ENCODE measurements around the gene SLC6A19.

Gene SLC6A19

GRCh38 chr5:1199340-1199648 lies 2.1 kb upstream of the SLC6A19 start:
- ATAC-seq (ENCODE audit: low read depth) (no peak), DNase-seq (ENCODE audit: low spot score) (no peak)
- TF ChIP-seq CTCF (IDR thresholded peaks at IDR 0.05; ENCODE audit: poor library complexity, severe bottlenecking), result no peak
- no peaks in the 10 kb centered on the region for H3K9me3 ChIP-seq (ENCODE audit: severe bottlenecking)
- peaks cover 17% of the 10 kb centered on the region for H3K27me3 ChIP-seq (ENCODE audit: insufficient read depth, poor library complexity, severe bottlenecking)
- H3K27ac ChIP-seq (ENCODE audit: poor library complexity, severe bottlenecking), result no peak overlapping the region
- H3K4me1 ChIP-seq (ENCODE audit: insufficient read depth, poor library complexity, severe bottlenecking), result no peaks in the 10 kb centered on the region
- no peak overlapping the region for H3K4me3 ChIP-seq (ENCODE audit: severe bottlenecking)
- no peaks in the 10 kb centered on the region for H3K36me3 ChIP-seq (ENCODE audit: low read depth)

- ATAC-seq (ENCODE audit: low read depth) (no peak), DNase-seq (ENCODE audit: low spot score) (peak; percentile 54)
- no peaks in the 10 kb centered on the region for H3K36me3 ChIP-seq (ENCODE audit: low read depth)
- TF ChIP-seq CTCF (IDR thresholded peaks at IDR 0.05; ENCODE audit: poor library complexity, severe bottlenecking), result no peak
- peaks cover 19% of the 10 kb centered on the region for H3K27me3 ChIP-seq (ENCODE audit: insufficient read depth, poor library complexity, severe bottlenecking)
- H3K27ac ChIP-seq (ENCODE audit: poor library complexity, severe bottlenecking), result no peak overlapping the region
- H3K4me3 ChIP-seq (ENCODE audit: severe bottlenecking), result no peak overlapping the region
- H3K4me1 ChIP-seq (ENCODE audit: insufficient read depth, poor library complexity, severe bottlenecking), result no peaks in the 10 kb centered on the region
- no peaks in the 10 kb centered on the region for H3K9me3 ChIP-seq (ENCODE audit: severe bottlenecking)
Measured at GRCh38 chr5:1199649-1200494, 1.5 kb upstream of the SLC6A19 start.

GRCh38 chr5:1200495-1201326 lies 684 bp upstream of the SLC6A19 start:
- no peak overlapping the region for H3K27ac ChIP-seq (ENCODE audit: poor library complexity, severe bottlenecking)
- H3K36me3 ChIP-seq (ENCODE audit: low read depth), result no peaks in the 10 kb centered on the region
- no peaks in the 10 kb centered on the region for H3K4me1 ChIP-seq (ENCODE audit: insufficient read depth, poor library complexity, severe bottlenecking)
- ATAC-seq (ENCODE audit: low read depth), result no peak
- DNase-seq (ENCODE audit: low spot score), result peak; percentile 55
- H3K4me3 ChIP-seq (ENCODE audit: severe bottlenecking), result no peak overlapping the region
- peaks cover 26% of the 10 kb centered on the region for H3K27me3 ChIP-seq (ENCODE audit: insufficient read depth, poor library complexity, severe bottlenecking)
- H3K9me3 ChIP-seq (ENCODE audit: severe bottlenecking), result no peaks in the 10 kb centered on the region
- no peak for TF ChIP-seq CTCF (IDR thresholded peaks at IDR 0.05; ENCODE audit: poor library complexity, severe bottlenecking)

GRCh38 chr5:1202026-1202797 lies 817 bp downstream of the SLC6A19 start:
- TF ChIP-seq CTCF (IDR thresholded peaks at IDR 0.05; ENCODE audit: poor library complexity, severe bottlenecking), result no peak
- no peaks in the 10 kb centered on the region for H3K36me3 ChIP-seq (ENCODE audit: low read depth)
- peaks cover 33% of the 10 kb centered on the region for H3K27me3 ChIP-seq (ENCODE audit: insufficient read depth, poor library complexity, severe bottlenecking)
- ATAC-seq (ENCODE audit: low read depth) (no peak), DNase-seq (ENCODE audit: low spot score) (peak; percentile 70)
- no peak overlapping the region for H3K27ac ChIP-seq (ENCODE audit: poor library complexity, severe bottlenecking)
- no peaks in the 10 kb centered on the region for H3K9me3 ChIP-seq (ENCODE audit: severe bottlenecking)
- H3K4me1 ChIP-seq (ENCODE audit: insufficient read depth, poor library complexity, severe bottlenecking), result no peaks in the 10 kb centered on the region
- no peak overlapping the region for H3K4me3 ChIP-seq (ENCODE audit: severe bottlenecking)

All from RWPE2 (cell line).